ENCODE measurements around the gene TMEM26. TPM values are rescaled to one million over a fixed set of nuclear protein-coding genes. Genes with fewer than 3 reads are reported as not detected.

TMEM26 gene
- total RNA-seq, 2 experiments from 2014 or later: not detected

- H3K27me3 Mint-ChIP-seq: peaks cover 27% of the 10 kb centered on the region
- ChIA-PET CTCF (no interaction called here), POLR2A (no interaction called here)
- intact Hi-C loops (cut with micrococcal nuclease): no loop called here
- TF ChIP-seq CTCF (IDR thresholded peaks at IDR 0.05): no peak
- H3K9me3 Mint-ChIP-seq: no peaks in the 10 kb centered on the region
- no peaks in the 10 kb centered on the region for H3K36me3 Mint-ChIP-seq (ENCODE audit: low read depth)
- H3K27ac Mint-ChIP-seq: no peak overlapping the region
- no peak overlapping the region for H3K4me3 Mint-ChIP-seq
- peaks cover 8% of the 10 kb centered on the region for H3K4me1 Mint-ChIP-seq (ENCODE audit: low read depth)
- ATAC-seq: no peak
- DNase-seq: no peak
Measured at GRCh38 chr10:61452151-61452651, 980 bp downstream of the TMEM26 start.

- Mint-ChIP-seq H3K9me3 (no peaks in the 10 kb centered on the region), H3K27me3 (peaks cover 27% of the 10 kb centered on the region), H3K4me3 (no peak overlapping the region), H3K27ac (no peak overlapping the region), H3K4me1 (ENCODE audit: low read depth) (peaks cover 8% of the 10 kb centered on the region), H3K36me3 (ENCODE audit: low read depth) (no peaks in the 10 kb centered on the region)
- ATAC-seq: no peak
- ChIA-PET CTCF (no interaction called here), POLR2A (no interaction called here)
- intact Hi-C loops (cut with micrococcal nuclease): no loop called here
- no peak for DNase-seq
- TF ChIP-seq CTCF (IDR thresholded peaks at IDR 0.05): no peak
Measured at GRCh38 chr10:61451357-61451756, 1.8 kb downstream of the TMEM26 start.

GRCh38 chr10:61448841-61449600 lies 4.2 kb downstream of the TMEM26 start:
- TF ChIP-seq CTCF (IDR thresholded peaks at IDR 0.05): no peak
- DNase-seq: no peak
- intact Hi-C loops (cut with micrococcal nuclease): no loop called here
- Mint-ChIP-seq H3K4me3 (no peak overlapping the region), H3K27ac (no peak overlapping the region), H3K27me3 (peaks cover 25% of the 10 kb centered on the region), H3K36me3 (ENCODE audit: low read depth) (no peaks in the 10 kb centered on the region), H3K9me3 (no peaks in the 10 kb centered on the region), H3K4me1 (ENCODE audit: low read depth) (peaks cover 8% of the 10 kb centered on the region)
- POLR2A ChIA-PET: no interaction called here
- CTCF ChIA-PET: no interaction called here
- ATAC-seq: no peak

GRCh38 chr10:61448091-61448490 lies 5.1 kb downstream of the TMEM26 start:
- POLR2A ChIA-PET: no interaction called here
- no peak overlapping the region for H3K27ac Mint-ChIP-seq
- no peaks in the 10 kb centered on the region for H3K9me3 Mint-ChIP-seq
- H3K4me3 Mint-ChIP-seq: no peak overlapping the region
- ATAC-seq: no peak
- peaks cover 20% of the 10 kb centered on the region for H3K27me3 Mint-ChIP-seq
- no peak for TF ChIP-seq CTCF (IDR thresholded peaks at IDR 0.05)
- CTCF ChIA-PET: no interaction called here
- no peaks in the 10 kb centered on the region for H3K36me3 Mint-ChIP-seq (ENCODE audit: low read depth)
- peaks cover 8% of the 10 kb centered on the region for H3K4me1 Mint-ChIP-seq (ENCODE audit: low read depth)
- intact Hi-C loops (cut with micrococcal nuclease): no loop called here
- DNase-seq: no peak

GRCh38 chr10:61439058-61439609 lies 14.0 kb downstream of the TMEM26 start:
- Mint-ChIP-seq H3K27ac (no peak overlapping the region), H3K27me3 (peaks cover 1% of the 10 kb centered on the region), H3K4me3 (no peak overlapping the region), H3K9me3 (no peaks in the 10 kb centered on the region), H3K36me3 (ENCODE audit: low read depth) (no peaks in the 10 kb centered on the region), H3K4me1 (ENCODE audit: low read depth) (peaks cover 10% of the 10 kb centered on the region)
- no peak for TF ChIP-seq CTCF (IDR thresholded peaks at IDR 0.05)
- ChIA-PET POLR2A (no interaction called here), CTCF (no interaction called here)
- intact Hi-C loops (cut with micrococcal nuclease): no loop called here
- ATAC-seq (no peak), DNase-seq (no peak)

Data from activated CD8-positive, alpha-beta T cell treated with anti-CD3 and anti-CD28 coated beads for 36 hours (primary cell).